OCI-M2 (cell line): Measurements from ENCODE around the gene PRKG1.
"Not testable (repeated sequence)": the region's sequence is repeated elsewhere in the genome, so short reads cannot be mapped to it uniquely, and the experiment has no call there.

ENCODE experiments used
- DNase-seq: peaks from one replicate; lab custom pipeline; 2025; ENCODE audit not compliant: unreplicated experiment; lab: John Stamatoyannopoulos, UW

PRKG1 gene

DNA sequence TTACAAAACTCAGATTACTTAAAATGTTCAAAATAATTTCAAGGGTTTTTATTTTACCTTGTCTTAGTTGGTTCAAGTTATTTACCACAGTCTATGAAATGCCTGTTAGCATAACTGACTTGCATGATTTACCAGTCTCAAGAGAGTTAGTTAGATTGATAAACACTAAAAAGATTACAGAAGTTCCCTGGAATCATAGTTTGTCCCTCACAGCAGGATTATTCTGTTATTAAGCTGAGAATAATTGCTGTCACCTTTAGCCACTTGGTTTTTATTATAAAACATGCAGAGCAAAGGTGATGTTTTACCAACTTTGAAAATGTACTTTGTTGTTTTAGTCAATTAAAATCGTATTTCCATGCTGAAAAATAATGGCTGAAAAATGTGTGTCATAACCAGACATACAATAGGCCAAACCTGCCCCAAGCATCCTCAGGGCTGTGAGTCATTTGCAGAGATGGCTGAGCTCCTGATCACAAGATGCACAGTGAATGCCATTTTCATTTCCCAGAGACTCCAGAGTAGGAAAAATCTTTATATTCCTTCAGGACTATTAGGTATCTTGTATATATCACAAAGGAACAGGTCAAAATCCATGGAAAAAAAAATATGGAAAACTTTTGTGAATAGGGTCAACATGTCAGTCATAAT is 1152.0 kb downstream of the PRKG1 start:
- no peak for DNase-seq

DNA sequence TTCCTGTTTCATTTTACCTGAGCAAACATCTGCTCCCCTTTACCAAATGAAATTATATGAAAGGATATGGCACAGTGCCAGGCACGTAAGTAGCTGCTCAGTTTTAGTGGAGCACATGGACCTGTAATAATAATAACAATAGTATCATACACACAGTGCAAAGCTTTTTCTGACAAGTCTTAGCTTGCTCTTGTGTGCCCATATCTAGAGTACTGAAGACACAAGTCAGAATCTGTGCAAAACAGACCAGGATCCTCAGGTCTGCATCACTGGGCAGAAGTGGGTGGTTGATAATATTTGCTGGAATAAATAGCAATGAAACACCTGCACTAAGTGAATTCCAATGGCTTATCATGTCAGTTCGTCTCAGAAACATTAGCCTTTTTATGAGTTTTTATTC is 1154.3 kb downstream of the PRKG1 start:
- no peak for DNase-seq

DNA sequence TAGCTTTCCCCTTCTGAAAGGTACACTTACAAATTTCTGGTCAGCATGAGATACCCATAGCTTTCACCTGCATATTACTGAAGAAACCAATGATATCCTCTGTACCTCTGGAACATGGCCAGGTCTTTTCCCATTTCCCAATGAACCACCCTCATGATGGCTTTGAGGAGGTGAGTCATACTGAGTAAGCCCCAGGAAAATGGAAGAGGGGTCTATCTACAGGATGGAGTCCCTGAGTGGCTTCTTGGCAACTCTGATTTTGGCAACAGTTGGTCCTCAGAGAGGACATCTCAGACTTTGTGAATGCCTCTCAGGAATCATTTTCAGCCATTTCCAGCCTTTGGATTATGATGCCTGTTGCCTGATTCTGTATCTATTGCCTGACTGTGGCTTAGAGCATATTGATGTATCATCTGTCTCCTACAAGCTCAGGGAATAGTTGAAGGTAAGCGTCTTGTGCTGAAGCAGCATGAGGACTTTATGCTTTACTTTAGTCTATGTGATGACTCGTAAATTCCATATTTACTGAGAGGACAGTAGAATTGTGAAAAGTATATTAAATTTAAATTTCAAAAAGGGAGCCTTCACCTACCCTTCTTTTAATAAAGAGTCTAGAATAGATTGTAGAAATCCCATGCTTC is 1155.1 kb downstream of the PRKG1 start:
- no peak for DNase-seq

DNA sequence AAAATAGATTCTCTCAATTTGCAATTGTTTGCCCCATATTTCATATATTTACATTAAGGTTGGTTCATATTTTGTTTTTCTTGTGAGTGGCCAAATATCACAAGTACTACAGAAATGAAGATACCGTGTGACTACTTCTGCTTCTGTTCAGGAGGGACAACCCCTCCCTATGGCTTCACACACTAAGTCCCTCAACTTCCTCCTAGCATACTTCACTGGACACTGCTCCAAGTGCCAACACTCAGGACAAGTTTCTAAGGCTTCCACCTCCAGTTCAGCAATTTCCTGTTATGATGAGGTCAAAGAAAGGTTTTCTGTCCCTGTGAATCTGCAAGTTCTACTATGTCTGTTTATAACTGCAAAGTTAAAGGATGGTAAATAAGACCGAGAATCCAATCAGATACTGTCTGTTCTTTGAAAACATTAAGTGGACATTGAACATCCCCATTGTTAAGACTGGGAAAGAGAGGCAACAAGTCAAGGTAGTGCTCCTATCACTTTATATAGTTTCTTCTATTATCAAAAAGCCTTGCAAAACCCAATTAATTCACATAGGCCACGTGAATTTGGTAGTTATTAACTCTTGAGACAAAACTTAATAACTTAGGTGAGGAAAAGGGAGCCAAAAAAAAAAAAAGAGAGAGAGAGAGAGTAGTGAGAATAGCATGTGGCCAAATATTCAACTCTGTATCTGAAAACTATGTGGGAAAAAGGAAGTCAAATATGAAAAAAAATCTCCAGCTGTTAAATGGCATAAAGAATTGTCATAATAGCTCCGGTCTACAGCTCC is 1158.5 kb downstream of the PRKG1 start:
- no peak for DNase-seq

DNA sequence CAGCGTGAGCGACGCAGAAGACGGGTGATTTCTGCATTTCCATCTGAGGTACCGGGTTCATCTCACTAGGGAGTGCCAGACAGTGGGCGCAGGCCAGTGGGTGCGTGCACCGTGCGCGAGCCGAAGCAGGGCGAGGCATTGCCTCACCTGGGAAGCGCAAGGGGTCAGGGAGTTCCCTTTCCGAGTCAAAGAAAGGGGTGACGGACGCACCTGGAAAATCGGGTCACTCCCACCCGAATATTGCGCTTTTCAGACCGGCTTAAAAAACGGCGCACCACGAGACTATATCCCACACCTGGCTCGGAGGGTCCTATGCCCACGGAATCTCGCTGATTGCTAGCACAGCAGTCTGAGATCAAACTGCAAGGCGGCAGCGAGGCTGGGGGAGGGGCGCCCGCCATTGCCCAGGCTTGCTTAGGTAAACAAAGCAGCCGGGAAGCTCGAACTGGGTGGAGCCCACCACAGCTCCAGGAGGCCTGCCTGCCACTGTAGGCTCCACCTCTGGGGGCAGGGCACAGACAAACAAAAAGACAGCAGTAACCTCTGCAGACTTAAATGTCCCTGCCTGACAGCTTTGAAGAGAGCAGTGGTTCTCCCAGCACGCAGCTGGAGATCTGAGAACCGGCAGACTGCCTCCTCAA is 1159.2 kb downstream of the PRKG1 start:
- not testable (repeated sequence) for DNase-seq

- no peak for DNase-seq
Measured at GRCh38 chr10:52239771-52240170, 1165.5 kb downstream of the PRKG1 start.

GRCh38 chr10:52245547-52245946 is 1171.3 kb downstream of the PRKG1 start:
- DNase-seq, result no peak

GRCh38 chr10:52247929-52248328 is 1173.6 kb downstream of the PRKG1 start:
- DNase-seq, result not testable (repeated sequence)

- DNase-seq, result no peak
Measured at GRCh38 chr10:52248697-52249306, 1174.5 kb downstream of the PRKG1 start.

DNA sequence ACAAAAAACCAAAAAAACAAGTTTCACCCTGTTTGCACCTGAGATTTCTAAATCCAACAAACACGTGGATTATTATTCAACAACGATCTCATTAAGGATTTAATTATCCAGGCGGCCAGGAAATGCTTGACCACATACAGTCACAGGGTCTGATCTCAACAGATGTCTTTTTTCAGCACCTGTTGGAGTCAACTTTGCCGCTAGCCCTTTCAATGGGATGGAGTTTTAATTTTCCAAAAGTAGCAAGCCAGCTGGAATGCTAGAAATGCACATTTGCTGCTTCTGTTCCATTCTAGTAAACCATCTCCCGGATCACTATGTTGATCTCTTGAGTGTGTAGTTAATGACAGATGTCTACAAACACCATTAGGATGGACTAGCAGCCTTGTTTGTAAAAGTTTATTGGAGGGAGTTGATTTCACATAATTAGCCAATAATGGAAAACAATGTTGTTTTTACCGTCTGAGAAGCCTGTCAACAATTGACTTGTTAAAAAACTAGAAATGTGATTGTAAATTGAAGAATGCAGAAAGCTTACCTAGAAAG is 1175.6 kb downstream of the PRKG1 start:
- no peak for DNase-seq

DNA sequence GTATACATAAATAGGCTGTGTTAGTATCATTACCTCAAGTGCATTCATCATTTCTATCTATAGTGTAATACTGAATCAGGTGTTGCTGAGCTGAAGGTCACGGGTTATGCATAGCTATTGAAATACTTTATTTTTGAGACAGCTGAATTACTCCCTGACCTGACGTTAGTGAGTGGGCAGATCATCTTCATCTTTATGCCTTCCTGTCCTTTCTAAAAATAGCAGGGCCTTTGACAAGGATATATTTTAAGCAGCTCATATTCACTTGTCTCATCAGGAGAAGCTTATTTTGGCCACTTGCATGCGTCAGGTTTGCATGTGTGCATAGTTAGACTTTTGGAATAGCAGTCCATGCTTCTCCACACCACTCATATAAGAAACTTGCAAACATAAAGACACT is 1176.2 kb downstream of the PRKG1 start:
- DNase-seq, result no peak

- DNase-seq, result no peak
Measured at GRCh38 chr10:52252307-52252706, 1178.0 kb downstream of the PRKG1 start.

GRCh38 chr10:52256832-52257691 is 1182.8 kb downstream of the PRKG1 start:
- DNase-seq, result no peak

GRCh38 chr10:52257692-52258075 is 1183.4 kb downstream of the PRKG1 start:
- DNase-seq, result no peak

GRCh38 chr10:52258799-52259425 is 1184.6 kb downstream of the PRKG1 start:
- no peak for DNase-seq

DNA sequence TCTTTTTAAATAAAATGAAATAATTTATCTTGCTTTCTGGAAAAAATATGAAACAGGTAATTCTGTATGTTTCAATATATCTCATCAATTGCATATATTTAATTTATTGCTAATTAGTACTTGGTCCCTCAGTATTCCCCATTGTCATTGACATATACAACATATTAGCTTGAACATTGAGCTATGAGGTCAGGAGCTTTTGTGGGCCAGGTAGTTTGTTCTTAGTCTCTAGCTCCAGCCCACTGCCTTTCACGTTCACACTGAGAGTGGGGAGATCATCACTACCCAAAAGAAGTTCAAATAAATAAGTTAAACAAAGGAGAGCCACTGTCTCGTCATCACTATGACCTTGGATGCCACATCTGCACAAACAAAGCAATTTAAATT is 1185.1 kb downstream of the PRKG1 start:
- DNase-seq, result no peak

DNA sequence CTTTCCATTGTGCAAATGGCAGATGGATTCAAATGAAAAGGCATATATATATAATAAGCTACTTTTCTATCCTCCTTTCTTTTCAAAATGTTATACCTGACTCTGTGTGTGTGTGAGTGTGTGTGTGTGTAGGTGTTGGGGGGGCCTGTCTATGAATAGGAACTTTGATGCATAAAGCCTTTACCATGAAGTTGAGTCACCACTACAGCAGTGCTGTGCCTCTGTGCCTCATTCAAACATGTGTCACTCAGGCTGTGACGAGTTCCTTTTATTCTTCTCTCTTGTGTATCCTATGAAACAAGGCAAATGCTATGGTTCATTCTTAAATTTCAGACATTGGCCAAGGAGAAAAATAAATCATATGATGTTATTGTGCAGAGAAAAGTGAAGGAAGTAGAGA is 1187.1 kb downstream of the PRKG1 start:
- DNase-seq, result no peak

- no peak for DNase-seq
Measured at GRCh38 chr10:52265131-52265926, 1191.0 kb downstream of the PRKG1 start.

DNA sequence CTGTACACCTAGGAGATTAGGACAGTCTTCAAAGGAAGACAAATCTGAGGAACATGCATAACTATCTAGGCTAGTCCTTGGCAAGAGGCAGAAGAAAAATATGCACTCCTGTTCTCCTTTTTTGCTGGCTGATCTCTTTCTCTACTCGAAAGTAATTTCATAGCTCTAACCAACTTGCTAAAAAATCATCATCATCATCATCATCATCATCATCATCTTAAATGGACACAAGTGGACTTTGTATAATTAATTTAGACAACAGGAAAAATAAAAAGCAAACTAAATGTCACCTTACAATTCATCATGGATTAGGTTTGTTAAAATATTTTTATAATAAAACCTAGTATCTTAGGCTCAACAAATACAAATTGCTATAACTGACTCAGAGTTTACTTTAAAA is 1192.6 kb downstream of the PRKG1 start:
- no peak for DNase-seq
